A673 (cell line): ENCODE data around the gene ATRNL1. TPM values are rescaled to one million over a fixed set of nuclear protein-coding genes. Genes with fewer than 3 reads are reported as not detected.

Experiments
- BruUV-seq: library from RNA; stranded (reverse); fragments of 400-500 nt; replicated peaks from 2 replicates; lab custom pipeline; 2021; lab: Mats Ljungman, UMichigan
- CTCF ChIA-PET: fragments of 300-600 bp; sonication (Branson Sonifier 250); formaldehyde crosslinking; loops from one replicate; lab custom pipeline; 2022; ENCODE audit warnings: antibody characterized with exemption; lab: Charles Lee
- POLR2A ChIA-PET: fragments of 300-600 bp; sonication (Branson Sonifier 250); formaldehyde crosslinking; loops from one replicate; lab custom pipeline; 2022; ENCODE audit warnings: antibody characterized with exemption; ENCODE audit not compliant: low non-redundant PET; lab: Charles Lee
- DNase-seq: peaks from one replicate; pipeline ENCODE4 v3.0.0-alpha.2; 2015; ENCODE audit warnings: low spot score
- H3K27ac ChIP-seq: fragments of 200-600 bp; sonication (generic); 2 replicates; pipeline ENCODE4 v1.5.1; 2016; ENCODE audit warnings: mixed run types, low read depth, mild to moderate bottlenecking, mixed read lengths, antibody characterized with exemption, low read length; ENCODE audit not compliant: poor library complexity, severe bottlenecking
- H3K27me3 ChIP-seq: fragments of 200-600 bp; sonication (generic); replicated peaks from 2 replicates; pipeline ENCODE4 v1.6.1; 2017; ENCODE audit warnings: mixed run types, low read depth, mild to moderate bottlenecking, mixed read lengths, antibody characterized with exemption, low read length; ENCODE audit not compliant: insufficient read depth, poor library complexity
- H3K36me3 ChIP-seq: fragments of 200-600 bp; sonication (generic); 2 replicates; pipeline ENCODE4 v1.6.1; 2016; ENCODE audit warnings: mixed run types, mild to moderate bottlenecking, mixed read lengths, antibody characterized with exemption, low read length; ENCODE audit not compliant: insufficient read depth, poor library complexity, severe bottlenecking
- H3K4me1 ChIP-seq: fragments of 200-600 bp; sonication (generic); 2 replicates; pipeline ENCODE4 v1.6.1; 2017; ENCODE audit warnings: mixed run types, mild to moderate bottlenecking, mixed read lengths, antibody characterized with exemption, low read length; ENCODE audit not compliant: insufficient read depth, poor library complexity, severe bottlenecking
- H3K4me3 ChIP-seq: fragments of 200-600 bp; sonication (generic); 2 replicates; pipeline ENCODE4 v1.5.1; 2016; ENCODE audit warnings: low read depth, mixed run types, mild to moderate bottlenecking, mixed read lengths, low read length; ENCODE audit not compliant: poor library complexity, severe bottlenecking
- H3K9me3 ChIP-seq: fragments of 200-600 bp; sonication (generic); 2 replicates; pipeline ENCODE4 v1.6.1; 2016; ENCODE audit warnings: mixed run types, low read depth, mild to moderate bottlenecking, mixed read lengths, antibody characterized with exemption, low read length; ENCODE audit not compliant: poor library complexity, severe bottlenecking
- CTCF ChIP-seq: fragments of 300-800, 200-600 bp; sonication (generic); conservative IDR thresholded peaks from 2 replicates; pipeline ENCODE4 v1.5.1; 2017; ENCODE audit warnings: low read depth, mild to moderate bottlenecking, antibody characterized with exemption, low read length, moderate library complexity, mixed read lengths
- EZH2 ChIP-seq: fragments of 200-600 bp; sonication (generic); IDR thresholded peaks from 2 replicates; pipeline ENCODE4 v1.6.1; 2017; ENCODE audit warnings: borderline replicate concordance, low read depth, mild to moderate bottlenecking, mixed read lengths, antibody characterized with exemption, low read length; ENCODE audit not compliant: poor library complexity, severe bottlenecking
- intact Hi-C: fragments of 100-400 bp; cut with micrococcal nuclease; formaldehyde crosslinking; loops from one replicate; pipeline ENCODE4 v1.10.0; 2022; ENCODE audit not compliant: unreplicated experiment
- total RNA-seq: library from RNA; stranded (reverse); gene quantifications from 2 replicates; pipeline ENCODE4 v1.2.3, GENCODE V29; 2021

Gene ATRNL1
- total RNA-seq, 1 experiment from 2014 or later: 3.0 TPM

GRCh38 chr10:115772606-115773005 lies 679.4 kb downstream of the ATRNL1 start:
- DNase-seq: no peak
- CTCF ChIA-PET: no interaction called here
- no peak for TF ChIP-seq CTCF
- no peak for TF ChIP-seq EZH2
- H3K27ac ChIP-seq: no peak overlapping the region
- POLR2A ChIA-PET: no interaction called here
- H3K36me3 ChIP-seq: no peaks in the 10 kb centered on the region
- H3K4me3 ChIP-seq: no peak overlapping the region
- no peaks in the 10 kb centered on the region for H3K27me3 ChIP-seq
- no TSS peak for BruUV-seq
- H3K9me3 ChIP-seq: no peaks in the 10 kb centered on the region
- no peaks in the 10 kb centered on the region for H3K4me1 ChIP-seq
- intact Hi-C loops: no loop called here

GRCh38 chr10:115773832-115774231 lies 680.7 kb downstream of the ATRNL1 start:
- POLR2A ChIA-PET: no interaction called here
- DNase-seq: no peak
- no TSS peak for BruUV-seq
- intact Hi-C loops: no loop called here
- CTCF ChIA-PET: no interaction called here
- Histone ChIP-seq H3K9me3 (no peaks in the 10 kb centered on the region), H3K4me3 (no peak overlapping the region), H3K27me3 (no peaks in the 10 kb centered on the region), H3K36me3 (no peaks in the 10 kb centered on the region), H3K27ac (no peak overlapping the region), H3K4me1 (no peaks in the 10 kb centered on the region)
- no peak for TF ChIP-seq EZH2
- no peak for TF ChIP-seq CTCF

- intact Hi-C loops: no loop called here
- no peak for DNase-seq
- TF ChIP-seq CTCF (no peak), EZH2 (no peak)
- no peaks in the 10 kb centered on the region for H3K36me3 ChIP-seq
- no peak overlapping the region for H3K4me3 ChIP-seq
- no peaks in the 10 kb centered on the region for H3K27me3 ChIP-seq
- POLR2A ChIA-PET: no interaction called here
- BruUV-seq: no TSS peak
- CTCF ChIA-PET: no interaction called here
- no peaks in the 10 kb centered on the region for H3K9me3 ChIP-seq
- H3K4me1 ChIP-seq: no peaks in the 10 kb centered on the region
- no peak overlapping the region for H3K27ac ChIP-seq
Observed at GRCh38 chr10:115774721-115775120, 681.6 kb downstream of the ATRNL1 start.
